Right lung (tissue), 5 donors: ENCODE measurements around the gene ZNF775. TPM values are rescaled to one million over a fixed set of nuclear protein-coding genes. Genes with fewer than 3 reads are reported as not detected.

Source experiments
- DNase-seq, 2 donors: peaks; one replicate each; pipeline ENCODE4 v3.0.0-alpha.2; 2013
- polyA plus RNA-seq, 5 donors: library from polyadenylated mRNA; unstranded; fragments of 120-200 nt; gene quantifications; one replicate each; pipeline versions ENCODE4 v1.2.1 to v1.2.3, GENCODE V29; 2013; ENCODE audit warnings: inconsistent platforms in 1 of 5, low replicate concordance in 1 of 5; ENCODE audit not compliant: insufficient read length in 5 of 5, insufficient read depth in 1 of 5

The ZNF775 gene
- polyA plus RNA-seq, 5 donors: 3.5 to 12.4 (median 5.6) TPM

DNA sequence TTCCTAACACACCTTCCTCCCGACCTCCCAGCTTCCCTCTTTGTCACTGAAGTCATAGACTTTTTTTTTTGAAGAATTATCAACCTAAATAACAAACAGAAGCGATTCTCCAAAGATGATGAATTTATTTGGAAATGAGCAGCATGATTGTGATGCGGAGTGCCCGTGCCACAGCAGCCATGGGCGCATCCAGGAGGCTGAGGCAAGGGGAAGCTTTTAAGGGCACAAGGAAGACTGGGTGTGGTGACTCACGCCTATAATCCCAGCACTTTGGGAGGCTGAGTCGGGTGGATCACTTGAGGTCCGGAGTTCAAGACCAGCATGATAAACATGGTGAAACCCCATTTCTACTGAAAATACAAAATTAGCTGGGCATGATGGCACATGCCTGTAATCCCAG is 55.1 kb downstream of the ZNF775 start:
- DNase-seq: no peak

DNA sequence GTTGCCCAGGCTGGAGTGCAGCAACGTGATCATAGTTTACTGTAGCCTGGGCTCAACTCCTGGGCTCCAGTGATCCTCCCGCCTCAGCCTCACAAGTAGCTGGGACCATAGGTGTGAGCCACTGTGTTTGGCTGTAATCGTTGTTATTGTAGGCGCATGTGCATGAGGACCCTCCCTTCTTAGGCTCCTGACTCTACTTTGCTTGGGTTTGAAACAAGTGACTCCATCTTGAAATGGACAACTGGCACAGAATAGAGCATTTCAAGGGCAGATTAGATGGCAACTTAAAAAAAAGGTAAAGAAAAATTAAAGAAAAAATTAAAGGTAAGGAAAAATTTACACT is 55.9 kb downstream of the ZNF775 start:
- DNase-seq: no peak

DNA sequence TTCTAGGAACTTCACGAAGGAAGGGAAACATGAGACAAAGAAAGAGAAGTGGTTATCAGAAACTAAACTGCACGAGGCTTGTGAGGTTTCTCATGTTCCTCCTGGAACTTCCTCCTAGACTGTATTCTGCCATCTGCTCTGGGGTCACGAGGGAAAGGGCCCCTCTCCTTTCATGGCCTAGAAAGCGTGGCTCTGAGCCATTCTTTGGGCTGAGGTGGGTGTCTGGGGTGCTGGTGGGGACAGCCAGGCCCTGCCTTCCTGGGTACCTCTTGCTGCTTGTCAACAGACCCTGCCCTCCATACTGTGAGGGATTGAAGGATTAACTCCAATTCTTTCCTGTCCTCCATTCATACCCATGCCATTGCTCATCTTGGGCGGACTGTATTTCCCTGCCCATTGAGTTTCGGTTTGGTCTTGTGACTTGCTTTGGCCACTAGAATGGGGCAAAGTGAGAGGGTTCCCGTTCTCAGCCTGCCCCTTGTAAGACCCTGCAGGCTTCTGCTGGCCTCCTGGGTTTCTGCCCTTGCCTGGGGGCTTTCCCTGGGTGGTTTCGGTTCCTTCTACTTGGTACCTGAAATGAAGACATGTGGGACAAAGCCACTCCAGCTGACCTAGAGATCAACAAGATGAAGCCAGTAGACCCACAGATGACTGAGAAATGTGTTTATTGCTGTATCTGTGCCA is 56.4 kb downstream of the ZNF775 start:
- no peak for DNase-seq

DNA sequence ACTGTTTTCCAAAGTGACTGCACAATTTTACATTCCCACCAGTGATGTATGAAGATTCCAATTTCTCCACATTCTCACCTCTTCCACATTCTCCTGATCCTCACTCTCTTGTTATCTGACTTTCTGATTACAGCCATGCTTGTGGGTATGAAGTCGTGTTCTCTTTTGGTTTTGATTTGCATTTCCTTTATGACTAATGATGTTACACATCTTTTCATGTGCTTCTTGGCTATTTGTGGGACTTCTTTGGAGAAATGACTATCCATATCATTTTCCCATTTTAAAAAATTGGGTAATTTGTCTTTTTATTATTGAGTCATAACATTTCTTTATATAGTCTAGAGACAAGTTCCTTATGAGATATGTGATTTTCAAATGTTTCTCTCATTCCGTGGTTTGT is 60.8 kb downstream of the ZNF775 start:
- DNase-seq: no peak

DNA sequence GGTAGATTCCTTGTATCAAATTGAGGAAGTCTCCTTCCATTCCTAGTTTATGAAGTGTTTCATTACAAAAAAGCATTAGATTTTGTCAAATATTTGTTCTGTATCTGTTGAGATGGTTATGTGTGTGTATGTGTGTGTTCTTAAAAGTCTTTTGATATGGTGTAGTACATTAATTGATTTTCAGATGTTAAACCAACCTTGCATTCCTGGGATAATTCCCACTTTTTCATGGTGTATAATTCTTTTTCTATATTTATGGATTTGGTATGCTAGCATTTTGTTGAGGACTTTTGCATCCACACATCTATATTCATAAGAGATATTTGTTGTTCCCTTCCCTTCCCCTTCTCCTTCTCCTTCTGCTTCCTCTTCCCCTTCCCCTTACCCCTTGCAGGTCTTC is 62.4 kb downstream of the ZNF775 start:
- no peak for DNase-seq

DNA sequence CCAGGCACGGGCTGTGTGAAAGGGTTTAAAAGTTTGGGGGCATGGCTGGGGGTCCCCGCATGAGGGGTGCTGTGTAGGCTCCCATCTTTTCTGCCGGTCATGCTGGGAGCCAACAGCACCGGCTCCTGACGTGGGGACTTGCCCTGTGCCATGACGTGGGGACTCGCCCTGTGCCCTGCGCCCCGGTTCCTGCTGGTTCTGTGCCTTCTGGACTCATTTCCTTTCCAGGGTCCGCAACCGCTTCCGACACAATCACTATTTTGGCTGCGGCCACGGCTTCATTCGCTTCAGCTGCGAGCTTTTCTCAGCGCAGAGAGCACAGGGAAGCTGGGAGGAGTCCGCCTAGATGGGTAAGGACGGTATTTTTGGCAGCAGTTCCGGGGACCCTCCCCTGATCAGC is 63.7 kb downstream of the ZNF775 start:
- DNase-seq: no peak

DNA sequence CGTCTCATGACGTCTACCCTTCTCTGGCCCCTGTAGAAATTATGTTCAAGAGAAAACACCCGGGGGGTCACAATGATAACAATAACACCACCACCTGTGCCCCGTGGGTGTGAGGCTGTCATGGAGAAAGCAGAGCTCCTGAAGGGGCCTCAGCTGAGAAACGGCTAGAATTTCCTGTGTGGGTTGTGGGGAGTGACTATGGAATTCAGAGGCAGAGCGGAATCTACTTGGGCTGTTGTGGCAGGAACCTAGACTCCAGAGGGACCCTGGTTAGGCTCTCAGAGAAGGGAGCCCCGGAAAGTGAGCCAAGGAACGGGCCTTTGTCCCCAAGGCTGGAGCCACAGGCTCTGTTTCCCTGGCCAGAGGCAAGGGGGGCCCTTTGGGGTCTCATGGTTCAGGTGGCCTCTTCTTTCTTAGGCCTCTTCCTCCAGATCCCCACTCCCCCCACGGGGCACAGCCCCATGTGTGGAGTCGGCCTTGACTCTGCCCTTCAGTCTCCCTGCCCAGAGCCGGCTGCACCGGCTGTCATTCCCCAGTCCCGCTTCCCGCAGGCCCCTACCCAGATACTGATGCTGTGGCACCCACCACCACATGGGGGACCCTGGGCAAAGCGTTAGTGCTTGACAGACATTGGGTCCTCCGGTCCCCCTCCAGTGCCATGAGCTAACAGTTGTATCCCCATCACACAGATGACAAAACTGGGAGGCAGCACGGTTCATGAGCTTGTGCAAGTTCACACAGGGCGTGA is 64.8 kb downstream of the ZNF775 start:
- DNase-seq: no peak

DNA sequence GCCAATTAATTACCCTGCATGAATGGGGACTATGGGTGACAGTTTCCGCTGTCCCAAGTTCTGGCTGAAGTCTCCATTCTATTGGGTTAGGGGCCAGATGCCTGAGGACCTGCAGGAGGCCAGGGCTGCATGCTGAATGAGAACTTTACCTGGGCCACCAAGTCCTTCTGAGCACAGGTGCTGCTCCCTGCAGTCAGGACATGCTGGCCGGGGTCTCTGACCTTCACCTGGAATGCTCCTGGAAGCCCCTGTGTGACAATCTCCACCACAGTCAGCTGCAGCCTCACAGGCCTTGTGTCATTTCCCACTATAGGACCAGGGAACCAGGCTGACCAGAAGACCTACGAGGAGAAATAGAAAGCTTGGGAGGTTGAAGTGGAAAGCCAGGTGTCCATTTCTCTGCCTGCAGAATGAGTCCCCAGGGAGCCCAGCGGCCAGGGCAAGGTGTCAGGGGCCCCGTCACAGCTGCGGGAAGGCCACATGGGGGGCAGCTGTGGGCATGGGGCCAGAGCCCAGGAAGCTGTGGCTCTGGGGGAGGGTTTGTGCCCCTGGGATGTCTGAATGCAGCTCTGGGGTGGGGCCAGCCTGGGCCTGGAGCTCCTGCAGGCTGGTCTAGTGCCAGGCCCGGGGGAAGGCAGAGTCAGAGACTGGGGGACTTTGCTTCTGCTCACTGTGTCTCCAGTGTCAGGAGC is 65.7 kb downstream of the ZNF775 start:
- no peak for DNase-seq

DNA sequence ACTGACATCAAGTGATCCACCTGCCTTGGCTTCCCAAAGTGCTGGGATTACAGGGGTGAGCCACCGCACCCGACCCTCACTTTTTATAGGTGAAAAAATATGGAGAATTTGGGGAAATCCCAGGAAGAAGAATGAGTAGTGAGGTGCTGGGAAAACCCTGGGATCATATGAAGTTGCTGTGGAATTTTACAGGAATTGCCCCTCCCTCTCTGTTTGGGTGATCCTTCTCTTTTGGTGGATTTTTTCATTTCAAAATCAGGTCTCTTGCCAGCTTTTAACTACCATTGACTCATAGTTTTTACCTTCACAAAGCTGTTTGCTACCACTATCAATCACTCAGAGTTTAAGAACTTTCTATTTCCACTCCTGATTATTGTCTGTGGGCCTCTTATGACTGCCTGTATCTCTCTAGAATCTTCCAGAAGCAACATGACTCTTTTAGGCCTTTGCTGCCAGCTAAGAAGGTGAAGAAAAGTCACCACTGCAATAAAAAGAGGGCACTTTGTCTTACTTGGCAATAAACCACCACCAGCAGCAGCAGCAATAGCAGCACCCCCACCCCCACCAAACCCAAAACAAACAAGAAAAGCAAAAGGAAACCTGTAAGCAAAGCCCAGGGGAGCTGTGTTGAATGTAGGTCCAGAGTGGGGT is 67.3 kb downstream of the ZNF775 start:
- DNase-seq: no peak

Other genes starting within 250 kb of the ZNF775 start
- 10 to 100 TPM; 15.0 to 22.7 (median 18.5) TPM for gene LRRC61, start 56.0 kb upstream of the ZNF775 start, polyA plus RNA-seq
- gene ACTR3C, start 55.8 kb upstream of the ZNF775 start, polyA plus RNA-seq: 1 to 10 TPM; 4.0 to 9.4 (median 5.4) TPM
- 100 to 1,000 TPM; 146 to 314 (median 221) TPM for gene RARRES2, start 37.7 kb upstream of the ZNF775 start, polyA plus RNA-seq
- gene REPIN1, start 10.5 kb upstream of the ZNF775 start, polyA plus RNA-seq: 10 to 100 TPM; 51.0 to 85.1 (median 76.9) TPM
- gene GIMAP8, start 71.3 kb downstream of the ZNF775 start, polyA plus RNA-seq: 10 to 100 TPM; 18.1 to 28.7 (median 24.8) TPM
- gene GIMAP7, start 135.5 kb downstream of the ZNF775 start, polyA plus RNA-seq: 10 to 100 TPM; 30.0 to 50.8 (median 38.9) TPM
- gene GIMAP4, start 188.1 kb downstream of the ZNF775 start, polyA plus RNA-seq: 100 to 1,000 TPM in 2 of 5 donors, 10 to 100 TPM in 3; 65.4 to 106 (median 78.0) TPM